Breast epithelium (tissue), 4 donors: ENCODE data around the gene ZNF444. TPM values are rescaled to one million over a fixed set of nuclear protein-coding genes. Genes with fewer than 3 reads are reported as not detected.
A peak's percentile ranks its signal among the peaks of the same experiment; 100 is the strongest.

Source experiments
- DNase-seq, 2 donors: peaks; one replicate each; pipeline ENCODE4 v3.0.0-alpha.2; 2019; ENCODE audit warnings: low spot score in 2 of 2
- H3K27ac ChIP-seq, 2 donors: fragments of 200-600 bp; sonication (generic) in 1 of 2; one replicate each; pipeline ENCODE4 v1.5.1; 2016 to 2019; ENCODE audit warnings: mild to moderate bottlenecking in 1 of 2
- H3K27me3 ChIP-seq, 2 donors: fragments of 200-600 bp; sonication (generic) in 1 of 2; one replicate each; pipeline versions ENCODE4 v1.5.1 to v1.6.0; 2017 to 2019; ENCODE audit warnings: control low read depth in 1 of 2, mild to moderate bottlenecking in 1 of 2
- H3K36me3 ChIP-seq: fragments of 200-600 bp; one replicate; pipeline ENCODE4 v1.5.1; 2019
- H3K4me1 ChIP-seq, 2 donors: fragments of 200-600 bp; sonication (generic); one replicate each; pipeline ENCODE4 v1.5.1; 2016 to 2019; ENCODE audit warnings: control low read depth in 1 of 2
- H3K4me3 ChIP-seq, 3 donors: fragments of 200-600 bp; sonication (generic); 1 replicate in 2 of 3; 2 replicates in 1 of 3; pipeline ENCODE4 v1.5.1; 2016 to 2019; ENCODE audit warnings: mild to moderate bottlenecking in 3 of 3, moderate library complexity in 2 of 3
- H3K9me3 ChIP-seq, 2 donors: fragments of 200-600 bp; sonication (generic) in 1 of 2; one replicate each; pipeline ENCODE4 v1.5.1; 2016 to 2019; ENCODE audit warnings: control low read depth in 1 of 2
- POLR2A ChIP-seq: fragments of 450-650 bp; IDR thresholded peaks from one replicate; pipeline ENCODE4 v1.6.1; 2016; ENCODE audit warnings: antibody characterized with exemption, mild to moderate bottlenecking, moderate library complexity
- POLR2AphosphoS5 ChIP-seq, 3 donors: sonication (generic); formaldehyde crosslinking; IDR thresholded peaks; one replicate each; pipeline ENCODE4 v1.6.1; 2017; ENCODE audit warnings: antibody characterized with exemption in 3 of 3
- intact Hi-C: fragments of 100-400 bp; cut with DNase I; formaldehyde crosslinking; loops from one replicate; pipeline ENCODE4 v1.15.1; 2023; ENCODE audit warnings: low total_unique reads
- total RNA-seq, 3 donors: library from RNA; depleted of rRNA; stranded (reverse); fragments of >200 nt; gene quantifications; one replicate each; pipeline ENCODE4 v1.1.0, GENCODE V29; 2016
- TF ChIP-seq, protein P1 (sequence below), 3 donors: fragments of 450-650 bp; IDR thresholded peaks; one replicate each; pipeline ENCODE4 v1.5.1; 2016 to 2017; ENCODE audit warnings: antibody characterized with exemption in 3 of 3, mild to moderate bottlenecking in 3 of 3, moderate library complexity in 3 of 3

Gene ZNF444
- total RNA-seq, 3 donors from 2014 or later = 13.9 to 38.5 (median 33.1) TPM

DNA sequence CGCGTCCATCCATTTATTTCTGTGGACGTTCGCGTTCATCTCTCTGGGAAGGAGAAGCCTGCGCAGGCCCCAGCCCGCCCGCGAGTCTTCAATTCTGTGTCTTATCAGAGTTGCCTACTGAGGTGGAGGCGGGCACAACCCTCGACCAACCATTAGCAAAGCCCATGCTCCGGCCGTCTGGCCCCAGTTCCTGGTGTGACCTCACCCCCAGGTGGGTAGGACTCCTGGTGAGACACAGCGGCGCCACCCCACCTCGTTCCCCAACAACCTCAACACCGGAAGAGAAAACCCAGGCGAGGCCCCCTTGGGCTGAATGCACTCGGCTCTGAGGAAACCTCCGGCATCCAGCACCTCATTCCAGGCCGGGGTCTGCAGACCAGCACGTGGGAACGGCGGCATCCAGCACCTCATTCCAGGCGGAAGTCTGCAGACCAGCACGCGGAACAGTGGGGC lies 34.7 kb upstream of the ZNF444 start:
- no peak for TF ChIP-seq POLR2A
- no peak for TF ChIP-seq POLR2AphosphoS5 (IDR thresholded peaks at IDR 0.05)
- TF ChIP-seq, protein P1, sequence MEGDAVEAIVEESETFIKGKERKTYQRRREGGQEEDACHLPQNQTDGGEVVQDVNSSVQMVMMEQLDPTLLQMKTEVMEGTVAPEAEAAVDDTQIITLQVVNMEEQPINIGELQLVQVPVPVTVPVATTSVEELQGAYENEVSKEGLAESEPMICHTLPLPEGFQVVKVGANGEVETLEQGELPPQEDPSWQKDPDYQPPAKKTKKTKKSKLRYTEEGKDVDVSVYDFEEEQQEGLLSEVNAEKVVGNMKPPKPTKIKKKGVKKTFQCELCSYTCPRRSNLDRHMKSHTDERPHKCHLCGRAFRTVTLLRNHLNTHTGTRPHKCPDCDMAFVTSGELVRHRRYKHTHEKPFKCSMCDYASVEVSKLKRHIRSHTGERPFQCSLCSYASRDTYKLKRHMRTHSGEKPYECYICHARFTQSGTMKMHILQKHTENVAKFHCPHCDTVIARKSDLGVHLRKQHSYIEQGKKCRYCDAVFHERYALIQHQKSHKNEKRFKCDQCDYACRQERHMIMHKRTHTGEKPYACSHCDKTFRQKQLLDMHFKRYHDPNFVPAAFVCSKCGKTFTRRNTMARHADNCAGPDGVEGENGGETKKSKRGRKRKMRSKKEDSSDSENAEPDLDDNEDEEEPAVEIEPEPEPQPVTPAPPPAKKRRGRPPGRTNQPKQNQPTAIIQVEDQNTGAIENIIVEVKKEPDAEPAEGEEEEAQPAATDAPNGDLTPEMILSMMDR (IDR thresholded peaks at IDR 0.05) = no peak
- Histone ChIP-seq H3K36me3 (no peaks in the 10 kb centered on the region), H3K9me3 (no peaks in the 10 kb centered on the region), H3K4me1 (peaks cover 5 to 28% of the 10 kb centered on the region in 2 donors), H3K4me3 (peak overlapping the region in 1 of 3 donors; percentile 53), H3K27me3 (no peaks in the 10 kb centered on the region), H3K27ac (peak overlapping the region; percentile 82 to 86)
- intact Hi-C loops = no loop called here
- DNase-seq = no peak

DNA sequence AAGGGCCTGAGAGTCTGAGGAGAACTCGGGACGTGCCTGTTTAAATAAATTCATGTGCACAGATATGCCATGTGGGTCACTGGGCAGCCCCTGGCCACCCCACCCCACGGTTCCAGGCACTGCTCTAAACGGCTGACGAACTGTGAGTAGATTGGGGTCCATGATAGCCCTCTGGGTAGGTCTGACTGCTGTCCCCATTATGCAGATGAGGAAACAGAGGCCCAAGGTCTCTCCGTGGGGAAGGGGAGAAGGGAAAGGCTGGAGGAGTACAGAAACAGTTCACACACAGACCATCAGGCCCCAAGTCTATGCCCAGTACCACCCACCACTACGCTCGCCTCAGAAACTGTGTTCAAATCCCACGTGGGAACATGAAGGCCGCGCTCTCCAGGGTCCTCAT lies 34.1 kb upstream of the ZNF444 start:
- no peaks in the 10 kb centered on the region for H3K36me3 ChIP-seq
- intact Hi-C loops = no loop called here
- no peak overlapping the region for H3K4me3 ChIP-seq
- TF ChIP-seq, protein P1 (IDR thresholded peaks at IDR 0.05) = no peak
- no peaks in the 10 kb centered on the region for H3K27me3 ChIP-seq
- H3K9me3 ChIP-seq = no peaks in the 10 kb centered on the region
- peaks cover 5 to 34% of the 10 kb centered on the region in 2 donors for H3K4me1 ChIP-seq
- no peak for DNase-seq
- H3K27ac ChIP-seq = peak overlapping the region in 1 of 2 donors; percentile 50

DNA sequence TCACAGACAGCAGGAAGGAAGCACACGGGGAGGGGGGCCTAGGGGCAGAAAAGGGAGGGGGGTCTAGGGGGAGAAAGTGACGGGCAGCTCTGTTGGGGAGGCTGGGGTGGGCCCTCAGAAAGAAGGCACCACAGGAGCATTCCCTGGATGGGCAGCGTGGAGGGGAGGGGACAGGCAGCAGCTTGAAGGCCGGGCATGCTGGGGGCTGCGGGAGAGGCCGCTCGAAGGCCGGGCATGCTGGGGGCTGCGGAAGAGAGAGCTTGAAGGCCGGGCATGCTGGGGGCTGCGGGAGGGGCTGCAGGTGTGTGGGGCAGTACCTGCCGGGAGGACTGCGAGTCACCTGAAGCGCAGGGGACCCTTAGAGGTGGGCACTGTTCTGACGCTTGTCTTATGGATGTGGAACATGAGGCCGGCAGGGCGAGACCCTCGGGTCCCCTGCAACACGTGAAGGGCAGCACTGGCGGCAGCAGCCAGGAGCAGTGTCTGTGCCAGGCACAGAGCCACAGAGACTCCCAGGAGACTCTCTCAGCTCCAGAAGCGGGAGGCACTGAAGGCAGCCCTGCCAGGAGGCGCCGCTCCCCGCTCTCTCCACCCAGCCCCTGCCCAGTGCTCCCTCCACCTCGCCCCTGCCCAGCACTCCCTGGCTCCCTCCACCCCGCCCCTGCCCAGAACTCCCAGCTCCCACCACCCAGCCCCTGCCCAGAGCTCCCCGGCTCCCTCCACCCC lies 33.3 kb upstream of the ZNF444 start:
- H3K4me3 ChIP-seq = peak overlapping the region in 1 of 3 donors; percentile 51
- DNase-seq = no peak
- H3K27ac ChIP-seq = peak overlapping the region; percentile 50 to 61
- no peaks in the 10 kb centered on the region for H3K9me3 ChIP-seq
- no peaks in the 10 kb centered on the region for H3K27me3 ChIP-seq
- TF ChIP-seq POLR2AphosphoS5 (IDR thresholded peaks at IDR 0.05) = no peak
- TF ChIP-seq, protein P1 (IDR thresholded peaks at IDR 0.05) = no peak
- TF ChIP-seq POLR2A = no peak
- no peaks in the 10 kb centered on the region for H3K36me3 ChIP-seq
- intact Hi-C loops = no loop called here
- H3K4me1 ChIP-seq = peaks cover 5 to 41% of the 10 kb centered on the region in 2 donors

DNA sequence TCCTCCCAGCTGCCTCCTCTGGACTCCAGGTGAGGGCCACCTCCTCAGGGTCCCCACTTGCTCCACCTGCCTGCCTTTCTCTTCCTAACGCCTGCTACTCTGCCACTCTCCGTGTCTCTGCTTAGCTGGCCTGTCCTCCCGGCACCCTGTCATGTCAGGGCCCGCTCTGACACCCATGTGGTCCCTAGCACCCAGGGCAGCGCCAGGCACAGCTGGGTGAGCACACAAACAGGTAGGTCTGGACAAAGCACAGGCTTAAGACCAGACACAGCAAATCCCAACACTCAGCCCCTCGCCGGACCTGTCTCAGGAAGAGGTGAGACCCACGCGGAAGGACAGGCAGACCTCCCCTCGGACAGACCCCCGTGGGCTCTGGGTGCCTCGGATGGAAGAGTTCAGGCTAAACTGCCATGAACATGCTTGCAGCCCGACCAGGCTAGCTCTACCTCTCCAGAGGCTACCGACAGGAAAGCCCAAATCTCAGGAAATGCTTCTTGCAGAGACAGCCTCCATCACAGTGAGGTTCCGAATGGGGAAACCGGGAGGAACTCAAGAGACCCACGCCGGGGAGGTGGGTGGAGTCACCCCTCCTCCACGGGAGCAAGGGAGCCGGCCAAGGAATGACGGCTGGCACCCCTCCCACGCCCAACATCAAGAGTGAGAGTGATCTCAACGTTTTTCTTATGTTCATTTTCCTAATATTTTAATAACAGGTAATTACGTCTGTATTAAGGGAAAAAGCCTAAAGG lies 32.5 kb upstream of the ZNF444 start:
- H3K9me3 ChIP-seq = no peaks in the 10 kb centered on the region
- H3K4me1 ChIP-seq = peaks cover 5 to 42% of the 10 kb centered on the region in 2 donors
- no peaks in the 10 kb centered on the region for H3K27me3 ChIP-seq
- peak in 1 of 2 donors; percentile 42 for DNase-seq
- H3K4me3 ChIP-seq = peak overlapping the region; percentile 9 to 51 (median 24)
- TF ChIP-seq POLR2A (no peak), POLR2AphosphoS5 (IDR thresholded peaks at IDR 0.05) (no peak)
- TF ChIP-seq, protein P1 (IDR thresholded peaks at IDR 0.05) = no peak
- intact Hi-C loops = no loop called here
- peak overlapping the region; percentile 50 to 61 for H3K27ac ChIP-seq
- no peaks in the 10 kb centered on the region for H3K36me3 ChIP-seq

DNA sequence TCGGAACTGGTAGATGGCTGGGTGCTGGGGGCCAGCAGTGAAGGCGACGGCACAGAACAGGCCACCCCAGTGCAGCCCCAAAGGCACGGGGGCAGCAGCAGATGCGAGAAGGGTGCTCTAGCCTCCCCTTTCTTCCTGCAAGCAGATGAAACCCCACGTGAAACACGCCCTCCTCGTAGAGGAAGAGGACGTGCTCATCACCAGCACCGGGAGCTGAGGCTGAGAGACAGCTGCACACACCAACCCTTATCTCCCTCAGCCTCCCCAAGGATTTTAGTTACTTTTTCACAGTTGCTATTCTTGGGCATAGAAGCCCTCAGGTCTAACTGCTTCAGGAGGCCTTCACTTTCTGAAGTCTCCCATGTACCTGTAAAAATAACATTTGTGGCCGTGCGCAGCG lies 31.9 kb upstream of the ZNF444 start:
- TF ChIP-seq POLR2AphosphoS5 (IDR thresholded peaks at IDR 0.05) = no peak
- TF ChIP-seq POLR2A = no peak
- TF ChIP-seq, protein P1 (IDR thresholded peaks at IDR 0.05) = no peak
- H3K9me3 ChIP-seq = no peaks in the 10 kb centered on the region
- intact Hi-C loops = no loop called here
- H3K4me3 ChIP-seq = peak overlapping the region; percentile 9 to 51 (median 24)
- H3K27me3 ChIP-seq = no peaks in the 10 kb centered on the region
- no peaks in the 10 kb centered on the region for H3K36me3 ChIP-seq
- no peak for DNase-seq
- H3K27ac ChIP-seq = peak overlapping the region in 1 of 2 donors; percentile 50
- peaks cover 5 to 42% of the 10 kb centered on the region in 2 donors for H3K4me1 ChIP-seq
